ENCODE data around the gene HSPA4L.

HSPA4L gene

DNA sequence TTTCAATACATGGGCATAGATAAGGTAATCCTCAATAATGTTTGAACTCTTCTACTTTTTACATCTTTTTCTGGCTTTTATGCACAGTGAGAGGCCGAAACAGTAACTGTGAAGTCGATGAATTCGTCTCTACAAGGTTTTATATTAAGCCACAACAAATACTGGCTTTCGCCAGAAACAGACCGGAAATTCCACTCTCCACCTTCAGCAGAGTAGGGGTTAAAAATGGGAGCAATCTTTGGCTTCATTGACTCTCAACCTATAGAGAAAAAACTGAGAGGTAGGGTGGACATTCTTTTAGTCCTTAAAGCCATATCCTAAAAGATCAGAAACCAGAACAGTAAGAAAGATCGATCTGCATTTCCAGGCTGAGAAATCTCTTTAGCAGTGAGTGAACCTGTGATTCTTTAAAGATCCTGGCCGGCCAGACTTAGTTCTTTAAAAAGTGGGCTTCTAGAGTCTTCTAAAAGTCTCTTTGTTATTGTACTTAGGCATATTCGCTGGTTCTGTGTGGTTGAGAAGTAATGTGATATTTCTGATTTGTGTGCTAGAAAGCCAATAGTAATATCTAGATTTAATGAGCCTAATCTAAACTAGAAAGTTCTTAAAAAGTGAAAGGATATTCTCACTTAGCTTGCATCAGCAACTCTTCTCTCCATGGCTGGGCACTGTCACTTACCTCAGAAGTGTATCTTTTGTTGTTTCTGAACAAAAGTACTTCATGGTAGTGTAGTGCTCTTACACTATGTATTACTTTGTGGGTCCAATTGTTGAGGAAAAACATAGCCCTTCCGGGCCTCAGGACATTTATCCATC lies 2.0 kb downstream of the HSPA4L start:
- no peak for DNase-seq (ENCODE audit: low read depth)

DNA sequence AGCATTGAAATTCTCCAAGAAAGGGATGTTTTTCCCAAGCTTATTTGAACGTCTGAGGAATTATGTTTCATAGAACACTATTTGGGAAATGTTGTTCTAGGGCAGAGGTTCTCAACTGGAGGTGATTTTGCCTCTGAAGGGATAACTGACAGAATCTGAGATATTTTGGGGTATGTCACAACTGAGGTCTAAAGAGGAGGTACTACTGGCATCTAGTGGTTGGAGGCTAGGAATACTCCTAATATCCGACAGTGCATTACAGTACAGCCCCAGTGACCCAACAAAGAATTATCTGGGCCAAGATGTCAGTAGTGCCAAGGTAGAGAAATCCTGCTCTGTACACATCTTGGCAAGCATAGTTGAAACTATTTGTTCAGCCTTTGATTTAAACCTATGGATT lies 6.4 kb downstream of the HSPA4L start:
- no peak for DNase-seq (ENCODE audit: low read depth)

GRCh38 chr4:127791391-127791790 lies 9.3 kb downstream of the HSPA4L start:
- no peak for DNase-seq (ENCODE audit: low read depth)

DNA sequence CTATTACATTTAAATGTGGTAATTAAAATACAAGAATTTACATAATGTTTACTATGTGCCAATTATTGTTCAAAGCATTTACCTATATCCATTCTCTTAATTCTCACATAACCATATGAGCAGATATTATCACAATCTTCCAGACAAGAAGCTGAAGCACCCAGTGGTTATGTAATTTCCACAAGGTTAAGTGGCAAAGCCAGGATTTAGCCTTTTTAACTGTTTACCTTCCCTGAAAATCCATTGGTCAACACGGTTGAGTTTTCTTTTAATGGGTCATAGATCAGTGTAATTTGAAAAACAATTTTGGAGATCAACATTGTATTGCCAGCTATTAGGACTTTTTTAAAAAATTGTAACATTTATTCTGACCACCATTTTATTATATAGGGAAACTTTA lies 11.4 kb downstream of the HSPA4L start:
- DNase-seq (ENCODE audit: low read depth) = no peak

DNA sequence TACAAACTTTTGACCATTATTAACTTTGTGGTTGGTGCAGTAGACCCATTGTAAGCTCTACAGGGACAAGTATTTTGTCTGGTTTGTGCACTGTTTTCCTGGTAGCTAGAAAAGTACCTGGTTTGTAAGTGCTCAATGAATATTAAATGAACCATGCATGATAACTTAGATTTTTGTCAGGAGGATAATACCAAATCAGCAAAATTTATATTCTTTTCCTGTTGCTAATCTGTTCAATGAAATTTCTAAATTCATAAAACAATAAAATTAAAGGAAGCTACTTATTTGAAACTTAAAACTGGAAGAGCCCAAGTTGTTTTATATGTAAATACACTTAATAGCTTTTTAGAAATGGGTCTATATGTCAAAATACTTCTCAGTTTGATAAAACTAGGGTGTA lies 17.6 kb downstream of the HSPA4L start:
- no peak for DNase-seq (ENCODE audit: low read depth)

DNA sequence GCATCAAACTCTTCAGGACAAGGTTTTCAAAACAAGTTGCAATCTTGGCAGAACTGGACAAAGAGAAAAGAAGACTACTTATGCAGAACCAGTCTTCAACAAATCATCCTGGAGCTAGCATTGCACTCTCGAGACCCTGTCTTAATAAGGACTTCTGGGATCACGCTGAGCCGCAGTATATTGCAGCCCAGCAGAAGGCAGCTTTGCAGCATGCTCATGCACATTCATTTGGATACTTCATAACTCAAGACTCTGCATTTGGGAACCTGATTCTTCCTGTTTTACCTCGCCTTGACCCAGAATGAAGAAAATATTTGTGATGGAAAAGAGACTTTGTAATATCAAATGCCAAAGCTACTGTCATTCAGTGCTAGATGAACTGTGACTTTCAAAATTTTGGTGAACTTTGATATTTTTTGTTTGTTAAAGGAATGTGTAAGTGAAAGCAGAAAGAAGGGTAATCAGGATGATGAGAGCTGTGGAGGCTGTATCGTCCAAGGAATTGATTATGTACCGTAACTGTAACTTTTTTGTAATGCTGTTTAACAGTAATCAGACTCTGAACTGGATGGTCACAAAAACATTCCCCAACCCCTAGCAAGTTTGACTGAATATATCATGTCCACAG lies 27.2 kb downstream of the HSPA4L start:
- DNase-seq (ENCODE audit: low read depth) = no peak

DNA sequence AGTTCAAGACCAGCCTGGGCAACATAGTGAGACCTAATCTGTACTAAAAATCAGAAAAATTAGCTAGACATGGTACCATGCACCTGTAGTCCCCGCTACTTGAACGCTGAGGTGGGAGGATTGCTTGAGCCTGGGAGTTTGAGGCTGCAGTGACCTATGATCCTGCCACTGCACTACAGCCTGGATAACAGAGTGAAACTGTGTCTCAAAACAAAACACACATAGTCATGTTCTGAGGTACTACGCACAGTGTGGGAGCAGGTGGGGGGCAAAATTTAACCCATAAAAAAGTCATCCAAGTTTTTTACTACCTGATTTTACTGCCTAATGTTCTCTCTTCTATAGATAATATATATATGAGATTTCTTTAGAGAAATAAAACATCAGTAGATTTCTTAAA lies 28.4 kb downstream of the HSPA4L start:
- no peak for DNase-seq (ENCODE audit: low read depth)

DNA sequence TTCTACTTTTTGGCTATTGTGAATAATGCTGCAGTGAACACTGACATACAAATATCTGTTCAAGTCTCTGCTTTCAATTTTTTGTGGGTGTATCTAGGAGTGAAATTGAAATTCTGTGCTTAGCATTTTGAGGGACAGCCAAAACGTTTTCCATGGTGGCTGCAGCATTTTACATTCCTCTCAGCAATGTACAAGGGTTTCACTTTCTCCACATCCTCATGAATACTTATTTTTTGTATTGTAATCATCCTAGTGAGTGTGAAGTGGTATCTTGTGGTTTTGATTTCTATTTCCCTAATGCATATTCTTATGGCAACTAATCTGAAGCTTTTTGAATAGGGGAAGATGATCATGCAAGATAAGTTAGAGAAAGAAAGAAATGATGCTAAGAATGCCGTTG lies 40.3 kb downstream of the HSPA4L start:
- no peak for DNase-seq (ENCODE audit: low read depth)

- DNase-seq (ENCODE audit: low read depth) = no peak
Measured at GRCh38 chr4:127828121-127828520, 46.0 kb downstream of the HSPA4L start.

- DNase-seq (ENCODE audit: low read depth) = no peak
Measured at GRCh38 chr4:127829014-127829413, 46.9 kb downstream of the HSPA4L start.

DNA sequence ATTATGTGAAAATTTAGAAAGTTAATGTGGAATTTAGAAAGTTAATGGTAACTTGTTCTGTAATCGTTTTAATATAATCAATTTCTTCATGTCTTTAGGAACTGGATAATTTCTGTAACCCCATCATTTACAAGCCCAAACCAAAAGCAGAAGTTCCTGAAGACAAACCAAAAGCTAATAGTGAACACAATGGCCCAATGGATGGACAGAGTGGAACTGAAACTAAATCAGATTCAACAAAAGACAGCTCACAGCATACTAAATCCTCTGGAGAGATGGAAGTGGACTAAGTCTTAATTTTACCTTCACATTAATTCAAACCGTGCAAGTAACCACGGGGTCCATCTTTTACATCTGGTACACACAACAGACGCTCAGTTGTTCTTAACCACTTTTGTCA lies 50.5 kb downstream of the HSPA4L start:
- no peak for DNase-seq (ENCODE audit: low read depth)

DNA sequence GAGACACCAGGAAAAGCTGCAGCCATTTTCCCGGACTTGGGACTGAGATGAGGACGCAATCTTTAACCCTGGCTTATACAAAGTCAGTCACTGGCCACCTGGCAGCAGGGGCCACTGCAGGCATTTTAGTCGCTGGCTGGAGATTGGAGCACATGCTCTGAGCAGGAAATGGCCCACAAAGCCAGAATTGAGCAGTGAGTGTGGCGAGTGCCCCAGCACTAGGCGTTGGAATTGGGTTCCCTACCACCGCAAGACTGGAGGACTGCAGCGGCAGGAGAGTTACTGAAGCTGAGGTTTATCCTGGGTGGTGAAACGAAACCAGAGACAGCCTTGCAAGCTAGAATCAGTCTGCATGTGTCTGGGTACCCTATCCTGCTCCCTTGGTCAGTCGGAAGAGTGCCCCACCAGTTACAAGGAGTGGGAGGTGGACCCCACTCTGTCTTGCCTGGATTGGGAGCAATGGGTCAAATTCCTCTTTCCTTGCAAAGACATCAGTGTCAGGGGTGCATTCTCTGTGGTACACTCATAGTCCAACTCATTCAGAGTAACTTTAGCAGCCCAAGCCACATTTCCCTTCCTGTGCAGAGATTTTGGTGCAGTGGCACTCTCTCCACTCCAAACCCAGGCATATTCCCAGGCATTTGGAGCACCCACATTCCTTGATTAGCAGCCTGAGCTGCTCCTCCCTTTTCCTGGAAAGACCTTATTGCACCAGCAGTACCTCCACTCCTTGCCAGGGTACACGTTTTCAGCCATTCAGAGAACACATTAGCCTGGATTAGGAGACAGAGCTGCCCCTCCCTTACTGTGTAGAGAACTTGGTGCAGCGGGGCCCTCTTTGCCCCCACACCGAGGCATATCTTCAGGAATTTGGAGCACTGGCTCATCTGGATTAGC lies 61.8 kb downstream of the HSPA4L start:
- DNase-seq (ENCODE audit: low read depth) = no peak

DNA sequence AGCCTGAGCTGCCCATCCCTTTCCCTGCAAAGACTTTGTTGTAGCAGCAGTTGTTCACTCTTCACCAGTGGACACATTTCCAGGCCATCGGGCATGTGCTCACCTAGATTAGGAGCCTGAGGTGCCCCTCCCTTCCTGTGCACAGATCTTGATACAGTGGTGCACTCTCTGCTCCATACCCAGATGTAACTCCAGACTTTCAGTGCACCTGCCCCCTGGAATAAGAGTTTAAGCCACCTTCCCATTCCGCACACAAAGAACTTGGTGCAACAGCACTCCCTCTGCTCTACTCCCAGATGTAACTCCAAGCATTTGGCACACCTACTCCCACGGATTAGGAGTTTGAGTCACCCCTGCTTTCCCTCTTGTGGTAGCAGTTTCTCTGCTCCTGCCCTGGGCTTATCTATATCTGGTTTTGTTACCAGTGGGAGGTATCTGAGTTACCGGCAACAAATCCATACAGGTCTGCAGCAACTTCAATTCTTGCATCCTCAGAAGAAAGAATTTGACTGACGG lies 62.5 kb downstream of the HSPA4L start:
- no peak for DNase-seq (ENCODE audit: low read depth)

DNA sequence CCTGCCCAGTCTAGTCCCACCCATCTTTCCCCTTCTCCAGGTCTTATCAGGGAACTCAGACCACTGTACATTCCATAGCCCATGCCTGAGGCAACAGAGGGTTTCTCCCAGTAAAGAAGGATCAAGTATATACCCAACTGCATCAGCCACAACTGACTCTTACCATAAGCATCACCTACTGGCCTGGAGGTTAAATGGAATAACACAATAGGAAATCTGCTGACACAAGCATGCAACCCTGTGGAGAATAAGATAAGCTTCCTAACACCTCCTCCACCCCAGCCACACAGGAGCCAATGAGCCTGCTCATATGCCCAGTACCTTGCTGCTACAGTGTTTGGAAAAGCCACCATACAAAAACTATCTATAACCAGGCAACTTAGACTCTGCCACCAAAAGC lies 63.9 kb downstream of the HSPA4L start:
- no peak for DNase-seq (ENCODE audit: low read depth)

DNA sequence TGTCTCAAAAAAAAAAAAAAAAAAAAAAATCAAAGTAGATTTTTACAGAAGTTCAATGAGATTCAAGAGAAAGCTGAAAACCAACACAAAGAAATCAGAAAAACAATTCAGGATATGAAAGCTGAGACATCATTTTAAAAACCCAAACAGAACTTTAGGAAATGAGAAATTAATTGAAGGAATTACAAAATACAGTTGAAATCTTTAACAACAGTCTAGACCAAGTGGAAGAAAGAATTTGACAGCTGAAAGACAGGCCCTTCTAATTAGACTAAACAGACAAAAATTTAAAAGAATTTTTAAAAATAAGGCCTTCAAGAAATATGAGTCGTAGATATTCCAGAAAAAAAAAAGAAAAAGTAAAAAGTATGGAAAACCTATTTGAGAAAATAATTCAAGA lies 64.6 kb downstream of the HSPA4L start:
- DNase-seq (ENCODE audit: low read depth) = no peak

GRCh38 chr4:127849505-127850234 lies 67.5 kb downstream of the HSPA4L start:
- no peak for DNase-seq (ENCODE audit: low read depth)

- no peak for DNase-seq (ENCODE audit: low read depth)
Measured at GRCh38 chr4:127852661-127853060, 70.5 kb downstream of the HSPA4L start.

DNA sequence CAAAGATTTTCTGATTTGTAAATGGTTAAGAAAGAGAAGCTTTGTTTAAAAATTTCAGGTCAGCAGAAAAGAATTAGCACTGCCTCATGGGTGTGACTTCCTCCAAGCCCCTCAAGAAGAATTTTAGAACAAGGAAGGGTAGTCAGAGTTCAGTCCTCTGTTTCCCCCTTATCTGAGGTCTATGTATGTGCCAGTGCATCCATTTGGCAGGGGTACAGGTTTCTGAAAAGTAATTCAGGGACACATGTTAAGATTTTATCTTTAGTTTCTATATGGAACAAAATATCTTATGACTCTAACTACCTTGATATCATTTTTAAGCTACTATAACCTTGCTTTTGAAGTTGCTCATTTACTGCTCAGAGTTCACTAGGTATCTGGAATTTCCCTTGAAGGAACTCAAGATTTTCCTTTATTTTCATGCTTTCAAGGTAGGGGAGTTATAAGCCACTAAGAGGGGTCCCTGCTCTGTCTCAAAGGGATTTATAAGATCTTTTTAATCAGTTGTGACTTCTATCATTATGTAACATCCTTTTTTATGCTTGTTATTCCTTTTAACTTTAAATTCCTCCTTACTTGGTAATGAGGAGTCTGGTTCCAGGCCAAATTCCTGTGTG lies 74.2 kb downstream of the HSPA4L start:
- DNase-seq (ENCODE audit: low read depth) = no peak

GRCh38 chr4:127856813-127857447 lies 74.8 kb downstream of the HSPA4L start:
- peak; percentile 87 for DNase-seq (ENCODE audit: low read depth)

DNA sequence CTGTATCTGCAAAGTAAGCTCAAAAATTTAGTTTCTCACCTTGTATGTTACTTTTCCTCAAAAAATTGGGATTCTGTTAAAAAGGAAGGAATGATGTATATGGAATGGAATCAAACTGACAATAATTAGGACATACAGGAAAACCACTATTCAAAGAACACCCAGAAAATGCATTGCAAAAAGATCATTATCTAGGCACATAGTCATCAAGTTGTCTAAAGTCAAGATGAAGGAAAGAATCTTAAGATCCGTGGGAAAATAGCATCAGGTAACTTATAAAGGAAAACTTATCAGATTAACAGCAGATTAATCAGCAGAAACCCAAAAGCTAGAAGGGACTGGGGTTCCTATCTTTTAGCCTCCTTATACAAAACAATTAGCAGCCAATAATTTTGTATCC lies 75.5 kb downstream of the HSPA4L start:
- no peak for DNase-seq (ENCODE audit: low read depth)

GRCh38 chr4:127868196-127868595 lies 86.1 kb downstream of the HSPA4L start:
- no peak for DNase-seq (ENCODE audit: low read depth)

Data from non-pigmented ciliary epithelial cell (primary cell).